ENCODE results near the gene IFTAP.

The IFTAP gene

DNA sequence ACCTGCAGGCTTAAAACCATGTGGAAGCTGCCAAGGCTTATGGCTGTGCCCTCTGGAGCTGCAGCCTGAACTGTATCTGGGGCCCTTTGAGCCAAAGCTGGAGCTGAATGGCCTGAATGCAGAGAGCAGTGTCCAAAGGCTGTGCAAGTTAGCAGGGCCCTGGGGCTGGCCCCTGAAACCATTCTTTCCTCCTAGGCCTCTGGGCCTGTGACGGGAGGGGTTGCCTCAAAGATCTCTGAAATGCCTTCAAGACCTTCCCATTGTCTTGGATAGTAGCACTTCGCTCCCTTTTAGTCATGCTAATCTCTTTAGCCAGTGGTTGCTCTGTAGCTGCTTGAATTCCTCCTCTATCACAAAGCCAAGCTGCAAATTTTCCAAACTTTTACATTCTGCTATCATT lies 12.8 kb upstream of the IFTAP start:
- no peaks in the 10 kb centered on the region for H3K9me3 ChIP-seq (ENCODE audit: severe bottlenecking)
- no peaks in the 10 kb centered on the region for H3K4me1 ChIP-seq (ENCODE audit: insufficient read depth, poor library complexity, severe bottlenecking)
- no peaks in the 10 kb centered on the region for H3K36me3 ChIP-seq (ENCODE audit: low read depth)
- ATAC-seq (ENCODE audit: low read depth) (no peak), DNase-seq (ENCODE audit: low spot score) (no peak)
- H3K27me3 ChIP-seq (ENCODE audit: insufficient read depth, poor library complexity, severe bottlenecking): peaks cover 3% of the 10 kb centered on the region
- no peak for TF ChIP-seq CTCF (IDR thresholded peaks at IDR 0.05; ENCODE audit: poor library complexity, severe bottlenecking)
- no peak overlapping the region for H3K4me3 ChIP-seq (ENCODE audit: severe bottlenecking)
- no peak overlapping the region for H3K27ac ChIP-seq (ENCODE audit: poor library complexity, severe bottlenecking)

DNA sequence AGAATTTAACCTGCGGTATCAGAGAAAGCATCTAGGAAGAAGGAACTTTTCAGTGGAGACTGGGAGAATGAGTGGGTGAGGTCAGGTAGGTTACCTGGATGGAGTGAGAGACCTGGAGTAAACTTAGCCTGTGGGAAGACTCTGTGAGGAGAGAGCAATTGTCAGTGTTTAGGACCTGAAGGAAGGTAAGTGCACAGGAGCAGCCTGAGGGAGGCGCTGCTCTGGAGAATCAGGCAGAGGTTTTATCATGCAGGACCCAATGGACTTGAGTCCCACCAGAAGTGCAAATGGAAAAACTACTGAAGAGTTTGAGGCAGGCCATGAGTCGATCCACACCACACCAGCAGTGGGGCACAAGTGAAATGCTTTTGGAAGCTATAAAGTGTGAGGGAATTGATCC lies 10.6 kb upstream of the IFTAP start:
- Histone ChIP-seq H3K4me1 (ENCODE audit: insufficient read depth, poor library complexity, severe bottlenecking) (no peaks in the 10 kb centered on the region), H3K4me3 (ENCODE audit: severe bottlenecking) (no peak overlapping the region), H3K36me3 (ENCODE audit: low read depth) (no peaks in the 10 kb centered on the region), H3K27me3 (ENCODE audit: insufficient read depth, poor library complexity, severe bottlenecking) (peaks cover 3% of the 10 kb centered on the region), H3K9me3 (ENCODE audit: severe bottlenecking) (no peaks in the 10 kb centered on the region), H3K27ac (ENCODE audit: poor library complexity, severe bottlenecking) (no peak overlapping the region)
- TF ChIP-seq CTCF (IDR thresholded peaks at IDR 0.05; ENCODE audit: poor library complexity, severe bottlenecking): no peak
- no peak for ATAC-seq (ENCODE audit: low read depth)
- DNase-seq (ENCODE audit: low spot score): no peak

DNA sequence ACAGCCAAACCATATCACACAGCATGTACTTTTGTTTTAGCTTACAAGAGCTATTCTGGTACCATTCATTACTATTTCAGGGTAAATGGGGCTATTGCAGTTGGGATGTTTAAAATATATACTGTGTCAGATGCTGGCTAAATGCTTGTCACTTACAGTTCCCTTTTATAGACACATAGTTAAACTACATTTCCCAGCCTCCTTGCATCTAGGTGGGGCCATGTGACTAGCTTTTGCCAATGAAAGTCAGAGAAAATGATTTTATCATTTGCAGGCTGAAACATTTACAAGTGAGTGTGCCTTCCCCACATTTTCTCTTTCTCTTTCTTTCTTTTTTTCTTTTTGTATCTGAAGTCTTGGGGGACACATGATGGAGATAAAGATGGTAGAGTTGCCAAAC lies 7.8 kb upstream of the IFTAP start:
- ATAC-seq (ENCODE audit: low read depth) (no peak), DNase-seq (ENCODE audit: low spot score) (no peak)
- Histone ChIP-seq H3K27me3 (ENCODE audit: insufficient read depth, poor library complexity, severe bottlenecking) (peaks cover 25% of the 10 kb centered on the region), H3K9me3 (ENCODE audit: severe bottlenecking) (no peaks in the 10 kb centered on the region), H3K4me1 (ENCODE audit: insufficient read depth, poor library complexity, severe bottlenecking) (no peaks in the 10 kb centered on the region), H3K4me3 (ENCODE audit: severe bottlenecking) (no peak overlapping the region), H3K36me3 (ENCODE audit: low read depth) (no peaks in the 10 kb centered on the region), H3K27ac (ENCODE audit: poor library complexity, severe bottlenecking) (no peak overlapping the region)
- TF ChIP-seq CTCF (IDR thresholded peaks at IDR 0.05; ENCODE audit: poor library complexity, severe bottlenecking): no peak

DNA sequence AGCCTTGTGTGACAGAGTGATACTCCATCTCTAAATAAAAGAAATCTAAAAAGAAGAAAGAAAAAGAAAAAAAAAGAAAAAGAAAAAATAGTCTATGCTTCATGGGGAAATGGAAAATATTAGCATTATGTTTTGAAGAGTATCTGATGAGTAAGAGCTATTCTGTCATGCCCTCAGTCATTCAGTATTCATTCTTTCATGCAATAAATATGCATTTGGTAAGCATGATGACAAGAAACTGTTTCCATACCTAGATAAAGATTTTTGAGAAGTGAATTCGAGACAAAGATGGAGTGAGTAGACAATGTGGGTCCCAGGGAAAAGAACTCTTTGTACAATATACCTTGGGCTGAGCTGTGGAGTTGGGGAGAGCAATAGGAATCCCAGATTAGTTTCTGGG lies 6.2 kb upstream of the IFTAP start:
- no peak for ATAC-seq (ENCODE audit: low read depth)
- Histone ChIP-seq H3K4me3 (ENCODE audit: severe bottlenecking) (no peak overlapping the region), H3K36me3 (ENCODE audit: low read depth) (no peaks in the 10 kb centered on the region), H3K27ac (ENCODE audit: poor library complexity, severe bottlenecking) (no peak overlapping the region), H3K27me3 (ENCODE audit: insufficient read depth, poor library complexity, severe bottlenecking) (peaks cover 30% of the 10 kb centered on the region), H3K9me3 (ENCODE audit: severe bottlenecking) (no peaks in the 10 kb centered on the region), H3K4me1 (ENCODE audit: insufficient read depth, poor library complexity, severe bottlenecking) (no peaks in the 10 kb centered on the region)
- TF ChIP-seq CTCF (IDR thresholded peaks at IDR 0.05; ENCODE audit: poor library complexity, severe bottlenecking): no peak
- DNase-seq (ENCODE audit: low spot score): no peak

GRCh38 chr11:36590513-36590912 lies 3.8 kb upstream of the IFTAP start:
- ATAC-seq (ENCODE audit: low read depth): no peak
- H3K36me3 ChIP-seq (ENCODE audit: low read depth): no peaks in the 10 kb centered on the region
- H3K9me3 ChIP-seq (ENCODE audit: severe bottlenecking): no peaks in the 10 kb centered on the region
- peaks cover 27% of the 10 kb centered on the region for H3K27me3 ChIP-seq (ENCODE audit: insufficient read depth, poor library complexity, severe bottlenecking)
- H3K4me1 ChIP-seq (ENCODE audit: insufficient read depth, poor library complexity, severe bottlenecking): no peaks in the 10 kb centered on the region
- no peak overlapping the region for H3K27ac ChIP-seq (ENCODE audit: poor library complexity, severe bottlenecking)
- H3K4me3 ChIP-seq (ENCODE audit: severe bottlenecking): no peak overlapping the region
- no peak for DNase-seq (ENCODE audit: low spot score)
- TF ChIP-seq CTCF (IDR thresholded peaks at IDR 0.05; ENCODE audit: poor library complexity, severe bottlenecking): no peak
